NAMALWA (cell line): Measurements from ENCODE around the gene HLA-DPA1.

Experiments
- DNase-seq: peaks from one replicate; pipeline ENCODE4 v3.0.0-alpha.2; 2015; ENCODE audit warnings: low spot score

HLA-DPA1 gene

GRCh38 chr6:33017694-33018353 lies 55.6 kb downstream of the HLA-DPA1 start:
- DNase-seq, result no peak

GRCh38 chr6:33017018-33017417 lies 56.4 kb downstream of the HLA-DPA1 start:
- no peak for DNase-seq

GRCh38 chr6:33015798-33016197 lies 57.7 kb downstream of the HLA-DPA1 start:
- DNase-seq, result no peak

- peak; percentile 91 for DNase-seq
Observed at GRCh38 chr6:33014841-33015634, 58.4 kb downstream of the HLA-DPA1 start.
